GM18508 (cell line): ENCODE data around the gene A3GALT2.

Experiments used
- ATAC-seq: cut with Tn5 transposase; IDR thresholded peaks from one replicate; pipeline ENCODE4 v1.9.1; 2021; ENCODE audit warnings: moderate number of reproducible peaks; ENCODE audit not compliant: insufficient read depth, unreplicated experiment

A3GALT2 gene

DNA sequence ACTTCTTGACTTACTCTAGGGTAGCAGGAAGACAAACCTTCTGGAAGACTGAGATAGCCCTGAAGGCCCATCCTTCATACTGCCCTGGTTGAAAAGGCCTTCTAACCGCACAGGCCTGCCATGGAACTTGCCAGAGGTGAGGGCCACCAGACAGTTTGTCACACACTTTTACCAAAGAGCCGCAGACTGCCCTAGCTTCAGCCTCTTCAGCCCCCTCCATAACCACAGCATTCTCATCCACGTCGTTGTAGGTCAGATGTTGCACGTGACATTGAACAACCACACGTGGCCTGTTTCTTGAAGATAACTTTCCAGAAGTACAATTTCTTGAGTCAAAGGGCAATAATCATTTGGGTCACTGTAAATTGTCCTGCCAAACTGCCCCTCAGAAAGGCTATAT lies 45.7 kb downstream of the A3GALT2 start:
- no peak for ATAC-seq

DNA sequence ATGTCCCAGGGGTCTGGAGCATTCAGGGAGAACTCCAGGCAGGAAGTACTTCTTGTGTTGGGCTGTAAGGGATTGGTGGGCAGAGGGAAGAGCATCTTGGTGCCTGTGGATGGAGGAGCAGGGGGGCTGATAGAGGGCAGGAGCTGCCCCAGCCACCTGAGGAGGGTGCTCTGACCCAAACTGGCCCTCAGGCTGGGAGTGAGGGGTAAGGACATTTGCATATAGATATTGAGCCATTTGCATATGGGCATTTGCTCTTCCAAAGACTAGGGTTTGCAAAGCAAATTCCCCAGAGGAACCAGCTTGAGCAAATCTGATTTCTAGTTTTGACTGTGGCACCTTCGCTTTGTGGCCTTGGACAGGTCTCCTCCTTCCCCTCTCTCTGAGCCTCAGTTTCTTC lies 46.5 kb downstream of the A3GALT2 start:
- ATAC-seq: no peak

DNA sequence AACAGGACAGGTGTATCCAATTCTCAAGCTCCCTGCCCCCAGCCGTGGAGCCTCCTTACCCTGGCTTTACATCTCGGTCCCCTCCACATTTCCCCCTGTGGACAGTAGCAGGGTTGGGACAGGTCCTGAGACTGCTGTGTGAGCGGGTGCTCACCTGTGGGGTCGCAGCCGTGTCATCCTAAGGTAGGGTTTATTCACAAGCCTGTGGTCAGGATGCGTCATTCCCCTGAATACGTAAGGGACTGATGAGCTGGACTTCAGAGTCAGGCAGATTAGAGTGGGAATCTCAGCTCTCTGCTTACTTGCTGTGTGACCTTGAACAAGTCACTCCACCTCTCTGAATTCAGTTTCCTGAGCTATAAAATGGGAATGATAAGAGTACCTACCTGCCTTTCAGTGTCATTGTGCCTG lies 46.9 kb downstream of the A3GALT2 start:
- ATAC-seq: no peak

DNA sequence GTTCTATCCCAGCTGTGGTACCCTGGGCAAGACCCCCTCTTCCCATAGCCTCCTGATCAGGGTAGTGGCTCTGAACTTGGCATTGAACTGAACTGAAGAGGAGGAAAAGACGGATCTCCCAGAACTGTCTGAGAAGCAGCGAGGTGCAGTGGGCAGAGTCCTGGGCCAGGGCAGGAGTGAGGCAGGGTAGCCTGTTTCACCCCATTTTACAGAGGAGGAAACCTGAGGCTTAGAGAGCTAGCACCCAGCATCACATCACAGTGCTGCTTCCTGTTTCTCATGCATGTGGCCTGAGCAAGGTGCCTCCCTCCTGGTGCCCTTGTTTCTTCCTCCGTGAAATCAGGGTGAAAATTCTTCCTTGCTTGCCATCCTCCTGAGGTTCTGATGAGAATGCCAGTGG lies 47.5 kb downstream of the A3GALT2 start:
- ATAC-seq: no peak

DNA sequence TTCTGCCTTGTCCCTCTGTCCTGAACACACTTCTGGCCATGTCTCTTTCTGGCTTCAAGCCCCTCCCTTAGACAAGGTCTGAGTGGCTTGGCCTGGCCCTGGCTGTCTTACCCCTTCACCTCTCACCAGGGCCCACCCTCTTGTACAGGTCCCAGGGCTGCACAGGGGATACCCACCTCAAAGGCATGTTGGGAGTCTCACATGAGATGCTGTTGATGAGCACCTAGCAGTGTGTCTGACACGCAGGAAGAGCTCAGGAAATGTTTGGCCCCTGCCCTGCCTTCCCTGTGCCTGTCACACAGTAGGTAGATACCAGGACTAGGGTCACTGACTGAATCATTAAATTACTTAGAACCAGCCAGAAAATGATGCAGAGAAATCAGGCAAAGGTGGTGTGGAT lies 48.0 kb downstream of the A3GALT2 start:
- no peak for ATAC-seq

DNA sequence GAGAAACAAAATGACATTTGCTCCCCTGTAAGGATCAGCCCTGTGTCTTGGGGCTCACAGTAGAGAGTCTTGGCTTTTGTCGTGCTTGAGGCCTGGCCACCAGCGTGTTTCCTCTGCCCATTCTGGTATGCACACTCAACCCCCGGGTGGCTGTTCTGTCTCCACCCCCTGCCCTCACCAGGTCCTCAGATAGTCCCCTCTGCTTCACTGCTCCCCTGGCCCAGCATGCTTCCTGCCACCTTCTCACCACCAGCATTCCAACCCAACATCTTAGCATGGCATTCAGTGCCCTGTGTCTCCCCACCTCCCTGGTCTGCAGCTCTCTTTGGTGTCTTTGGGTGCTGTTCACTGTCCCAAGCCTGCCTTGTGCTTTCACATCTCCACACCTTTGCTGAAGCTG lies 48.4 kb downstream of the A3GALT2 start:
- no peak for ATAC-seq

DNA sequence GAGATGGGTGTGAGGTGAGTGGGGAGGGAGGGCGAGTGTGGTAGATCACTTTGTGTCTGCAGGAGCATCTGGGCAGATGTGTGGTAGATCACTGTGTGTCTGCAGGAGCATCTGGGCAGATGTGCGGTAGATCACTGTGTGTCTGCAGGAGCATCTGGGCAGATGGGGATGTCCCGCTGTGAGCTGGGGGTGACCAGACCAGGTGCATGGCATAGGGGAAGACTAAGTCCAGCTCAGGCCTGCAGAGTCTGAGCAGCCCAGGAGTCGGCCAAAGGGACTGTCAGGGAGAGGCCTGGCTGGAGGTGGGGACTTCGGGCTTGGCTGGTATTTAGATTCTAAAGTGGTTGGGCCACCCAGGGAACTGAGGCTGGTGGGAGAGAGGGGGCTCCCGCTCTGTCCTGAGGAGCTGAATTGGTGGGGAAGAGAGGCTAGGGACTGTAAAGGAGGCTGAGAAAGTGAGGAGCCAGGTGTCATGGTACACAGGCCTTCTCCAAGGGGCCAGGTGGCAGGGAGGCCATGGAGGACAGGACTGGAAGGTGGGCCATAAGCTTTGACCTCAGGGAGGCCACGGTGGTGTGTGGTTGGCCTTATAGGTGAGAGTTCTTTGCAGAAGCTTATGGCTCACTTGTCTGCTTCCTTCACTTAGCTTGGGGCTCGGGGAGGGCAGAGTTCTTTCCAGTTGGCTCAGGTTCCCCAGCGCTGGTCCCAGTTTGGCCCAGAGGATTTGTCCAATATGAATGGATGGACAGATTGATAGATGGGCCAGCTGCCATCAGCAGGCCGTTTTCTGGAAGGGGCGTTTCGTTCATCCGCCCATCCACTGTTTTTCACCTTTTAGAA lies 49.0 kb downstream of the A3GALT2 start:
- no peak for ATAC-seq

DNA sequence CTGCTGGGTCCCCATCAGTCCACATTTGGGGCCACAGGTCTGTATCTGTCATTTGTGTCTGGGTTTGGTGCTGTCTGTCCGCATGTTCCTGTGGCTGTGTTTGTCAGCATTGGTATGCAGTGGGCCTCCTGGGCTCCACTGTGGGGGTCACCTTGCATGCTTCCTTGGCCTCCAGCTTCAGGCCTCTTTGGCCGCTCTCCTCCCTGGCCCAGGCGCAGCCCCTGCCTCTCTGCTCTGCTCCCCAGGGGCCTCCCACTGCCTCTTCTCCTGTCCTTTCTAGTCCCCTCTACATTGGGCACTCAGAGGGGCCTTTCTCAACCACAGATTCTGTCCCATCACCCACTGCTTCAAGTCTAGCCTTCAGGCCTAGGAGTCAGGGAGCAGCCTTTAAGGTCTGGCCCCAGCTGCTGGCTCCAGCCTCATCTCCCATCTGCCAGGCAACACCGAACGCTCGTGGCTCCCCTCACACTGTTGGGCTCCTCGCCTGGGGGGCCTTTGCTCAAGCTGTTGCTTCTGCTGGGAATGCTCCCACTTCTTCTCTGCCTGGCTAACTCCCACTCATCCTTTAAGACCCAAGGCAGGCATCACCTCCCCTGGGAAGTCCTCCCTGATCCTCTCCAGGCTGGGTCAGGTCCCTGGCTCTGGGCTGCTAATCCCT lies 50.0 kb downstream of the A3GALT2 start:
- ATAC-seq: no peak

DNA sequence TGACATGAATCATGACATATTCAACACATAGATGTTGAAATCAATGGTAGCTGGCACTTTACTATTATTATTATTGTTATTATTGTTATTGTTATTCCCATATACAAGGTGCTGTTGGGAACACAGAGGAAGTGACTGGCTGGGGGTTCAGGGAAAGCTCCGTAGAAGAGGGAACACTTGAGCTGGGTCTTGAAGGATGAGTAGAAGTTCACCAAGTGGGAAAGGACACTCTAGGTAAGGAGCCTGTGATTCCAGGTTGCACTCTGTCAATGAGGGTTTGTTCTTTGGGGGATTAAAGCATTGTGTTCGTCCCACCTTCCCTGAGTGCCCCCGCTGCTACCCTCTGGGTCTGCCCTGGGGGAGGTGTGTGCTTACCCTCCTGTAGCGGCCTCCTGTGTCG lies 50.5 kb downstream of the A3GALT2 start:
- no peak for ATAC-seq

DNA sequence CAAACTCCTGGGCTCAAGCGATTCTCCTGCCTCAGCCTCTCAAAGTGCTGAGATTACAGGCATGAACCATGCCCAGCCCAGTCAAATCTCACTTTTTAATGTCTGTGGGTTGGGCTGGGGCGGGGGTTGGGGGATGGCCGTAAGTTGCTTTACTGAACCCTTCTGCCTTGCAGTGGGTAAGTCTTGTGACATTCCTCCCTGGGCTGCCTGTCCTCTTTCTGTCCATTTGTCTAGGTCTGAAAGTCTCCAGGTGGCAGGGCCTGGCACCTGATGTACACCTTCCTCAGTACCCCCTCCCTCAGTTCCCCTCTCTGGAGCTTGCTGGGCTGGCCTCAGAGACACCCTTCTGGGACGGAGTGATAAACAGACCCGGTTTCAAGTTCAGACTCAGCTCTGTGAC lies 51.3 kb downstream of the A3GALT2 start:
- no peak for ATAC-seq

DNA sequence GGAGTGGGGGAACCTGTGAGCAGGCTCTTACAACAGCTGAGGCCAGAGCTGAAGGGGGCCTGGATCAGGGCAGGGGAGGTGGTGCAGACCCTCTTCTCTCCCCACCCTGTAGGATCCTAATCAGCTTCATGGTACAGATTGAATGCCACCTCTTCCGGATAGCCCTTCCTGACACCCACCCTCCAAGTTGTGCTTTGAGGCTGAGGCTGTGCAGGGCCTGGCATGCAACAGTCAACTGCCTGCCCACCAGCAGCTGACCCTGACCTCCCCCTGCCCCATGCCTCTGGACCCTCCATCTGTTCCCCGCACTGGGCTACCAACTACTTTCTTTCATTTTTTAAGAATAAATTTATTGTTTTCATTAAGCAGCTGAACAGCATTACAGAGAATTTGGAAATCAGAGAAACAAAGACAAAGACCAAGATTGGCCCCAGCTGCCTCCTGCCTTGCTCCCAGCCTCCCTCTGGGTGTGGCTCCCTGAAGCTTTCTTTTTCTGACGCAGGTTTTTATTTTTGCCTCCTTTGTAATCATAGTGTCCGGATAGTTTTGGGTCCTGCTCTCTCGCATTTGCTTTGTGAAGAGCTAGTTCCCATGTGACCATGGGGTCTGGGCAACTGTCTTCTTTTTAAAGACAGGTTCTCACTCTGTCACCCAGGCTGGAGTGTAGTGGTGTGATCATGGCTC lies 51.8 kb downstream of the A3GALT2 start:
- no peak for ATAC-seq

DNA sequence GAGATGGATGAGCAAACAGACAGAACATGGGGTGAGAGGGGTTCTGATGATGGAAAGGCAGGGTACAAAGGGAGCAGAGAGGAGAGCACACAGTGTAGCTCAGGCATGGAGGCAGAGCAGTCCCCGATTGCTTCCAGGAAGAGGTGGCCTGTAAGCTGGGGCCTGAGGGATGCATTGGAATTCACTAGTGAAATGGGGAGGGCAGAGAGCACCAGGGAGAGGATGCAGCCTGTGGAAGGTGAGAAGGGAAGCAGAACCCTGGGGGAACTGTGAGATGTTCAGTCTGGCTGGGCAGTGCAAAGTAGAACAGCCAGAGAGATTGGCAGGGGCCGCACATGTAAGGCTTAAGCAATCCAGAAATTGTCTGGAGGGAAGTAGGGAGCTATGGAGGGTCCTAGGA lies 52.4 kb downstream of the A3GALT2 start:
- no peak for ATAC-seq

DNA sequence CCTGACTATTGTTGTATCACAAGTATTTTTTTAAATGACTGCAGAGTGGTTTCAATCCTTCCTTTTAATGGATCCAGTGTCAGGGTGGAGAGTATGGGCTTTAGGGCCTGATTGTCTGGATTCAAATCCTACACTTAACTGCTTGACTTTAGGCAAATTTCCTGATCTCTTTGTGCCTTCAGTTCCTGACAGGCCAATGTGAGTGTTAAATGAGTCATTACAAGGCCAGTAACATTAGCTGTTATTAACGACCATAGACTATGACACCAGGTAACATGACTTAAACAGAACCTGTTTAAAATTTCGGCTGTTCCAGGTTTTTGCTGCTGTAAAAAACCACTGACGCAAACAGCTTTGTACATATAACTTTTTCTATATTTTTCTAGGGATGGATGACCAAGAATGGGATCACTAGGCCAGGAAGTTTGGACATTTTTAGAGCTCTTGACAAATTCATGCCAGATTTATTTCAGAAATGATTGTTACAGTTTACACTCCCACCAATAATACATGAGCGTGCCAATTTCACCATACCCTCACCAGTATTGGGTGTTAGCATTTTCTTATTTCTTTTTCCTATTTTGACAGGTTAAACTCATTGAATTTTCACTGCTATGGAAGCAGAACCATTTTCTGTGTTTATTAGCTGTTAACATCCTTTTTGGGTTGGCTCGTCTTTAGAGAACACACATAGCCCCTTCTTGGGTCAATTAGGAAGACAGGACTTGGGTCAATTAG lies 53.3 kb downstream of the A3GALT2 start:
- no peak for ATAC-seq

DNA sequence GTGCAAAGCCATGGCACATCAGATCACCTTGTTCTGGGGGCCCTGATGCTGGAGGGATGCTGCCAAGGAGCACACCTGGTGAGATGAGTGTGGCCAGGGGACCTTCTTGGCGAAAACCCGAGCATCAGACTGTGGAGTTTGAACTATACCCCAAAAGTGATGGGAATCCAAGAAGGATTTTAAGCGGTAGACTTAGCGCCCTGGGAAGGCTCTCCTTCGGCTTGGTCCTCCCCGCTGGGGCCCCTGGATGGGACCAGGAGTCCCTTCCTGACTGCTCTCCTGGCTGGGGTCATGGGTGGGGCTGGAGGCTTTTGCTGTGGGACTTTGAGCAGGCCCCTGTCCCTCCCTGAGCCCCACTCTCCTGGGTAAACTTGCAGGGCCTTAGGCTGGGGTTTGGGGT lies 54.1 kb downstream of the A3GALT2 start:
- ATAC-seq: no peak

DNA sequence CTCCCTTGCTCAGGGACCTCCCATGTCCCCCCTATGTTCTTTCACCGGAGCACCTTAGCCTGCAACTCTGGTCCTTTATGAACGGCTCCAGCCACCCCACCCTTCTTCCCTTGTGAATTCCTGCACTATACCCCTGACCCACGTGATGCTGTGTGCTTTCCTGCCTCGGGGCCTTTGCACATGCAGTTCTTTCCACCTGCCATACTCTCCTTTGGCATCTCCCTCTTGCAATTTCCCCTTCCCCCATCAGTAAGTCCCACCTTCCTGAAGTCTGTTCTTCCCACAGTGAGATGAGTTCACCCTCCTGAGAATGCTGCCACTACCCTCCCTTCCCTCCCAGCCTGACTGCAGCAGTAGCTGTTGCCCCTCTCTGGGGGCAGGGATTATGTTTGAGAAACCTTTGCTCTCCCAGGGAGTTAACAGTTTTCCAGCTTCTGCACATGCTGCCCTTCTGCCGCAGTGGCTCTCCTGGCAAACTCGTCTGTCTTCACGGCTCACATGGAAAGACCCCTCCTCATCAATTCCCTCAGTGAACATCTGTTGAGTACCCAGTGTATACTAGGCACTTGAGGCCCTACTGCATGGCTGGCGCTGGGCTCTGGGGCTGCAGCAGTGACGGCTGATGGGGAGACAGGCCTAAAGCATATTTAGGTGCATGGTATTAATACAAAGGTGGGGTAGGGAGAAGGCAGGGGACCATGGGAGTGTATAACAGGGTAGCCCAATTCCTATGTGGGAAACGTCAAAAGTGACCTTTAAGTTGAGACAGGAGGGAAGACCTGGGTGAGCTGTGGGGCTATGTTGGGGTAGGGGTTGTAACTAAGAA lies 54.9 kb downstream of the A3GALT2 start:
- ATAC-seq: no peak

DNA sequence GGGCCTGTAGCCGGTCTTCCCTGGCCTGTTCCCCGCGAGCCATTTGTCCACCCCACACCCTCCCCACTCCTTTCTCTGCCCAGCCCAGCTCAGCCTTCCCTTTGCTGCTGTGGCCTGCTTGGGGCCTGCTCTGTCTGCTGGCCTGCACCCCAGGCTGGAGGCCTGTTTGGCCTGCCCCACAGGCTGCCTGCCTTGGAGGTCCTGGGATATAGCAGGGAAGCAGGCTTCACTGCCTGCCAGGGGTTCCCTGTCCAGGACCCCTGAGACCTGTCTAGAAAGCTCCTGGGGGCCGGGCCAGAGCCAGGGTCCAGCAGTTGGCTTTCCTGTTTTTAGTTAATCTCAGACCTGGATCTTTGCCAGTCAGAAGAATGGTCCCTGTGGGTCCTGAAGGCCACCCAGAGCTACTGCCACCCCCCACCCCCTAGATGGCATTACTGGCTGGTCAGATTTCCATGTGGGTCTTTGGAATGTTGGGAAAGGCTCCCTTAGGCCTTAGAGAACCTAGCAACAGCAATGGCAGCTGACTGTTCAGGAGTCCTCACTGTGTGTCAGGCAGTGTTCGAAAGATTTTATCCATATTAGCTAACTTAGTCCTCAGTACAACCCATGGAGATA lies 56.9 kb downstream of the A3GALT2 start:
- ATAC-seq: no peak

DNA sequence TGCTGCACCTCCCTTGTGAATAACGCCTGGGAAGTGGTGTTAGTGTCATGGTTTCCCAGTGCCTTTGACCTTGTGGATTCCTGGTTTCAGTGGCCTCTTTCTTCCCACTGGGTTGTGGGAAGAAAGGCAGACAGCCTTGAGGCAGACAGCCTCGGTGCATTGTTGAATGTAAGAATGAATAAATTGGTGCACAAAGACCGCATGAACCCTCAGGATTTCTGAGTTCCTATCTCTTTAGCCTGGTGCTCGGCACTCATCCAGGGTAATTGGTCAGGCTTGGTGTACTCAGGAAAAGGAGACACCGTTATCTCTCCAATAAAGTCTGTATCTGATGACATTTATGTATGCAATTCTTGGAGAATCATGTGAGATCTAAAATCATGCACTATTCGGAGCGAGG lies 59.6 kb downstream of the A3GALT2 start:
- no peak for ATAC-seq

DNA sequence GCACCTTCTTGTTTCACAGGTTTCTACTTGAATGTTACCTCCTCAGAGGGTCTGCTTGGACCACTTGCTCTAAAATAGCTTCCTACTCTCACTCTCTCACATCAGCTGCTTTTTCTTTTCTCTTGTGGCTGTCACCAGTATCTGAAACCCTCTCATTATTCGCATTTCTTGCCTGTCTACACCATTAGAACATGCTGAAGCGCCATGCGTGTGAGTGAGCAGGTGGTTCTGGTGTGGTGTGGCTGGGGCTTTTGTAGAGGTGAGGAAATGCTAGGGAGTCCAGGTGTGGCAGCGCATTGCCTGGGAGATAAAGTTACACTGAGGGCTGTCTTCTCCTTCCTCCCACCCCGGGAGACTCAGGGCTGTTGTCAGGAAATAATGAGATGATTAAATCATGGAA lies 60.5 kb downstream of the A3GALT2 start:
- ATAC-seq: no peak

DNA sequence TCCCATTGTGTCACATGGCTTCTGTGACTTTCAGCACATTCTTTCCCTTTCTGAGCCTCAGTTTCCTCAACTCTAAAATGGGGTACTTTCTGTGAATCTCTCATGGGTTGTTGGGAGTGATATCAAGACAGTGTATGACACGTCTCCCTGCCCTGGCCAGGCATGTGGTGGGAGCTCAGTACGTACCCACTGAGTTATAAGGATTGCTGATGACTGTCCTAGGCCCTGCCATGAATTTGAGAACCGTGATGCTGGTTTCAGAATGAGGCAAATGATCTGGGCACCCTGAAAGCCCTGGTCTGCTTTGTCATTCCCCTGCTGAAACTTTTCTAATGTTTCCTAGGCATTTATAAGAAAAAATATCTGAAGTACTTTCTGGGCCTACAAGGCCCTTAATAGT lies 61.0 kb downstream of the A3GALT2 start:
- no peak for ATAC-seq
